ENCODE measurements around the gene TBC1D10B. TPM values are rescaled to one million over a fixed set of nuclear protein-coding genes. Genes with fewer than 3 reads are reported as not detected.
"Not testable (repeated sequence)": the region's sequence is repeated elsewhere in the genome, so short reads cannot be mapped to it uniquely, and the experiment has no call there.

Gene TBC1D10B
- total RNA-seq, 1 experiment from 2014 or later, result 45.1 TPM

- DNase-seq (ENCODE audit: low read depth), result peak; percentile 100
Observed at GRCh38 chr16:30355144-30355953, 14.9 kb downstream of the TBC1D10B start, which contains the start of gene CD2BP2. TSS of gene CD2BP2 (minus strand) at chr16:30355308. CDS start at chr16:30354681, 627 bp downstream.

- DNase-seq (ENCODE audit: low read depth), result no peak
Observed at GRCh38 chr16:30354423-30355143, 15.7 kb downstream of the TBC1D10B start.

- no peak for DNase-seq (ENCODE audit: low read depth)
Observed at GRCh38 chr16:30353438-30354129, 16.7 kb downstream of the TBC1D10B start.

DNA sequence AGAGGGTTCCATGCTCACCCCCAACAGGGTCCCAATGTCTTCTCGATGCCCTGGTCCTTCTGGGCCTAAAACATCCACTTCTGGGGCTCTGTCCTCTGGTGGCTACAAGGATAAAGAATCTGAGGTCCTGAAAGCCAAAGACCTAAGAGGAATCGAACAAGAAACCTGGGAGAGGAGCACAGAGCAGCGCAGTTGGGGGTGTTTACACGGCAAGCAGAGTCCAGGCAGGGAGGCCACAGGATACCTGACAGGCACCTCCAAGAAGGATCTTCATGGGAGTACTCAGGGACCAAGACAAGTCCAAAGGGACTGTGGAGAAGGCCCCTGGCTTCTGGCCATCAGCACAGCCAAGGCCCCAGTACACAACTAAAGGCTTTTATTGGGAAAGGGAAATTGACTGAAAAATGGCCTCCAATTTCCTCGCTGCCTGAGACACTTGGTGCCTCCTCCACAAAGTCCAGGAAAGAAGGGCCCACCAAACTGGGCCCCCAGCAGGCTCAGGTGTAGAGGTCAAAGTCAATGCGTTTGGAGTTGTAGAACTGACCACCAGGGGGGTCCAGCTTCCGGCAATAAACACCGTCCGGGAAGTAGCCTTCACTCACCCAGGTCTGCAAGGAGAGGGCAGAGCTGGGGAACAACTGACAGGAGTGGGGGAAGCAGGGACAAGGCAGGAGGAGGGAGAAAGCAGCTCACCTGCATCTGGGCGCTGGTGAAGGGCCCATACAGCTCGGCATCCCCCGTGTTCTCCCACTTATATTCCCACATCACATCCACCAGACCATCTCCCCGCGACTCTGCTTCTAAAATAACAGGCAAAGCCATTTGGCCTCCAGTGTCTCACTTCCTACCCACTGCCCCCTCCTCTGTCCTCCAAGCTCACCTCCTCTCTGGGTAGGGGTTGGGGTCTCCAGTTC, 17.5 kb downstream of the TBC1D10B start:
- no peak for DNase-seq (ENCODE audit: low read depth)

DNA sequence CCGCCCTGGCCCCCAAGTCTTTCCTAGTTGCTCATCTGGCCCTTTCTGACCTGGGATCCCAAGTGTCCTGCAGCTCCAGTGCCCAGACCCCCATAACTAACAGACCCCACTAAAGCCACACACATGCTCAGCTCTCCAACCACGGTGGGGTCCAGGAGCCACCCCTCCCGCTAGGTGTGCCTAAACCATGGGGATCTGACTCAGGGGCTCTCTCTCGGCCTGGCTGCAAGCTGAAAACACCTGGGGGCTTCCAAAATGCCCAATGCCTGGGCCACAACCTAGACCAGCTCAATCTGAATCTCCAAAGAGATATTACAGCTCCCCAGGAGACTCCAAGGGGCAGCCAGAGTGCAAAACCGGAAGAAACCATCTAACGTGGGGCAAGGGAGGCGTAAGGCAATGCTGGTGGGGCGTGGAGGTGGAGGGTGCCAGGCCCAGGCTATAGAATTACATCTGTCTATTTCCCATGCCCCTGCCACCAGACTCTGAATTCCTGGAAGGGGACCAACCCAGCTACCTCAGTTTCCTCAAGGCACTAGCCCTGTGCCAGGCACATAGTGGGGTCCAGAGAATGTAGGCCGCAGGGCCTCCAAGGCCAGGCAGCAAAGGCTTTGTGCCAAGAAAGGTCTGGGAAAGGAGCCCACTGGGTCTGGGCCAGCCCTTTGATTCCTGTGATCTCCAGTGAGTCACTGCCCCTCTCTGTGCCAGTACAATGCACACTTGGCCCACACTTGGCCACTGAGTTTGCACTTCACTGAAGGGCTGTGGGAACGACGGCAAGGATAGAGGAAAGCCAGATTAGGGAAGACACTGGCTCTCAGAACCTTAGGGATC, 18.5 kb downstream of the TBC1D10B start:
- peak; percentile 94 for DNase-seq (ENCODE audit: low read depth)

GRCh38 chr16:30351001-30351441, 19.3 kb downstream of the TBC1D10B start:
- DNase-seq (ENCODE audit: low read depth), result no peak

GRCh38 chr16:30350134-30350871, 20.0 kb downstream of the TBC1D10B start:
- DNase-seq (ENCODE audit: low read depth), result peak; percentile 60

GRCh38 chr16:30349675-30350074, 20.6 kb downstream of the TBC1D10B start:
- DNase-seq (ENCODE audit: low read depth), result no peak

DNA sequence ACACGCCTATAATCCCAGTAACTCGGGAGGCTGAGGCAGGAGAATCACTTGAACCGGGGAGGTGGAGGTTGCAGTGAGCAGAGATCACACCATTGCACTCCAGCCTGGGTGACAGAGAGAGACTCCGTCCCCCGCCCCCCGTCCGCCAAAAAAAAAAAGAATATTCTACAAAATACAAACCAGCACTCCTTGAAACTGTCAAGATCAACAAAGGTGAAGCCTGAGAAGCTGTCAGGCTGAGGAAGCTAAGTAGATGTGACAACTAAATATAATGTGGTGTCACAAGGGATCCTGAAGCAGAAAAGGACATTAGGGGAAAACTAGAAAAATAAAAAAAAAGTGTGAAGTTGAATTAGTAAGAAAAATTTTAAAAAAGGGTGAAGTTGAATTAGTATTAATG, 21.4 kb downstream of the TBC1D10B start:
- DNase-seq (ENCODE audit: low read depth), result no peak

DNA sequence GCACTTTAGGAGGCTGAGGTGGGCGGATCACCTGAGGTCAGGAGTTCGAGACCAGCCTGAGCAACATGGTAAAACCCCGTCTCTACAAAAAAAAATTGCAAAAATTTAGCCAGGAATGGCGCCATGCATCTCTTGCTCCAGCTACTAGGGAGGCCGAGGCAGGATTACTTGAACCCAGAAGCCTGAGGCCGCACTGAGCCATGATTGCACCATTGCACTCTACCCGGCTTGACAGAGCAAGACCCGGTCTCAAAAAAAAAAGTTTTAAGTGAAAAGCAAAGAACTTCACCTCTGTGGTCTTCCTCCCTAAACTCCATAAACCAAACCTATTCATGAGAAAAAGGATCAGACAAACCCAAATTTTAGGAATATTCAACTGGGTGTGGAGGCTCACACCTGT, 22.2 kb downstream of the TBC1D10B start:
- DNase-seq (ENCODE audit: low read depth), result no peak

- no peak for DNase-seq (ENCODE audit: low read depth)
Observed at GRCh38 chr16:30346286-30346685, 24.0 kb downstream of the TBC1D10B start.

DNA sequence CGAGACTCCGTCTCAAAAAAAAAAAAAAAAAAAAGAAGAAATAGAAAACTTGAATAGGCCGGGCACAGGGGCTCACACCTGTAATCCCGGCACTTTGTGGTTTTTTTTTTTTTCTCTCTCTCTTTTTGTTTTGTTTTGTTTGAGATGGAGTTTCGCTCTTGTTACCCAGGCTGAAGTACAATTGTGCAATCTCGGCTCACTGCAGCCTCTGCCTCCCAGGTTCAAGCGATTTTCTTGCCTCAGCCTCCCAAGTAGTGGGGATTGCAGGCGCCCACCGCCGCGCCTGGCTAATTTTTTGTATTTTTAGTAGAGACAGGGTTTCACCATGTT, 26.8 kb downstream of the TBC1D10B start:
- DNase-seq (ENCODE audit: low read depth), result not testable (repeated sequence)

DNA sequence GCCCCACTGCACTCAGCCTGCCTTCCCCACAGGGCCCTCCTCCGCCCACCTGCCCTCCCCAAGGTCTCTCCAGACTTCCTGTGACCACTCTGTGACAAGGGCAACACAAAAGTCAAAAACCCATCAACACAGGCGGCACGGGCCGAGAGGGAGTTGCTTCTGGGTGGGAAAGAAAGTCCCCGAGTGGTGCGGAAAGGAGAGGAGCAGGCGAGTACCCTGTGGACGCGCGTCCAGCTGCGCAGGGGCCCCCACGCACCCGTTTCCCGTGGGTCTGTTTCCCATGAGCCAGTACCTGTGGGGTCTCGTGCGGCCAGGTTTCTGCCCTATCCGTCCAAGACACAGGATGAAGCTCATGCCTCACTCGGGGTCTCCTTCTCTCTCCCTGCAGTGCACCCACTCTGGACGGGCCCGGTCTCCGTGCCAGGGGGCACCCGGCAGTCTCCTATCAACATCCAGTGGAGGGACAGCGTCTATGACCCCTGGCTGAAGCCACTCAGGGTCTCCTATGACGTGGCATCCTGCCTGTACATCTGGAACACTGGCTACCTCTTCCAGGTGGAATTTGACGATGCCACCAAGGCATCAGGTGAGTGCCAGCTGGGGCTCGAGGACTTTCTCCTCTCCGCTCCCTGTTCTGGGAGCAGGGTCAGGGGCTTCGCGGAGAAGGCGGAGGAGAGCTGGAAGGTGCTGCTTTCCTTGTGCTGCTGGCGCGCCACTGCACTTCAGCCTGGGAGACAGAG, 27.4 kb downstream of the TBC1D10B start:
- DNase-seq (ENCODE audit: low read depth), result no peak

- DNase-seq (ENCODE audit: low read depth), result not testable (repeated sequence)
Observed at GRCh38 chr16:30341971-30342370, 28.3 kb downstream of the TBC1D10B start.

GRCh38 chr16:30340621-30341020, 29.7 kb downstream of the TBC1D10B start:
- DNase-seq (ENCODE audit: low read depth), result no peak

DNA sequence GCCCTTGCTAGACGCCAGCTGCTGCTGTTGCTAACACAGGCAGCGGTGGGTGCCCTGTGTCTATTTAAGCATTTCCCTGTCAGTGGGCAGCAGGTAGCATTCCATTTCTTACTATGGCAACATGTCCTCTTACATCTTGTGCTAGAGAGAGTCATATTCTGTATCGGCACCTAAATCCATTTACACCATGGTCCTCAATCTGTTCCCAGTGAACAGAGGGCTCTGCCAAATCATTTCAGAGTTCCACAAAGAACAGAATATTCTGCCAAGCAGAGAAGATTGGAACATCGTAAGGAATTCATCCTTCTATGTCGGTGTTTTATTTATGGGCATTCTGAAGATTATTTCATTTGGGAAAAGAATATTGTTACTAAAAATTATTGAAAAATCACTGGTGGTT, 31.6 kb downstream of the TBC1D10B start:
- DNase-seq (ENCODE audit: low read depth), result not testable (repeated sequence)

DNA sequence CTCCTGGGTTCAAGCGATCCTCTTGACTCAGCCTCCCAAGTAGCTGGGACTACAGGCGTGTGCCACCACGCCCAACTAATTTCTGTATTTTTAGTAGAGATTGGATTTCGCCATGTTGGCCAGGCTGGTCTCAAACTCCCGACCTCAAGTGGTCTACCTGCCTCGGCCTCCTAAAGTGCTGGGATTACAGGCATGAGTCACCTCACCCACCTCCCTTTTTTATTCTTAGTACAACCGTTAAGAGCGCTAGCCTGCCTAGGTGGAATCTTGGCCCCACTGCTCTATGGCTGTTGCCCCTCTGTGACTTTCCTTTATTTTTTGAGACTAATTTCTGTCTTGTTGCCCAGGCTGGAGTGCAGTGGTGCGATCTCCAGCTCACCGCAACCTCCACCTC, 32.3 kb downstream of the TBC1D10B start:
- DNase-seq (ENCODE audit: low read depth), result not testable (repeated sequence)

GRCh38 chr16:30335598-30336474, 34.5 kb downstream of the TBC1D10B start:
- peak; percentile 77 for DNase-seq (ENCODE audit: low read depth)
